Uterus (tissue), 2 donors: ENCODE measurements around the gene NCMAP.

Source experiments
- CTCF ChIP-seq, 4 experiments: fragments of 200-600 bp in 2 of 4; fragments of 450-650 bp in 2 of 4; sonication (generic) in 2 of 4; IDR thresholded peaks; one replicate each; pipeline ENCODE4 v1.5.1; 2016 to 2019; ENCODE audit warnings: antibody characterized with exemption in 4 of 4, mild to moderate bottlenecking in 2 of 4, moderate library complexity in 1 of 4
- POLR2A ChIP-seq, 2 donors: fragments of 450-650 bp; IDR thresholded peaks; one replicate each; pipeline ENCODE4 v1.6.1; 2016; ENCODE audit warnings: antibody characterized with exemption in 2 of 2, mild to moderate bottlenecking in 1 of 2, moderate library complexity in 1 of 2

- no peak for TF ChIP-seq CTCF (IDR thresholded peaks at IDR 0.05)
- no peak for TF ChIP-seq POLR2A (IDR thresholded peaks at IDR 0.05)
Measured at GRCh38 chr1:24648919-24649318, 93.0 kb downstream of the NCMAP start.
